NB4 (cell line): ENCODE results near the gene NDUFC2.

Experiments used
- CTCF ChIP-seq: IDR thresholded peaks from one replicate; pipeline ENCODE4 v1.5.1; 2012; ENCODE audit warnings: low read depth, low read length
- MAX ChIP-seq: IDR thresholded peaks from 2 replicates; pipeline ENCODE4 v1.6.1; 2011; ENCODE audit warnings: low read depth, low read length
- POLR2A ChIP-seq: IDR thresholded peaks from 2 replicates; pipeline ENCODE4 v1.6.1; 2011; ENCODE audit warnings: mild to moderate bottlenecking; ENCODE audit not compliant: insufficient read length; ENCODE audit errors: extremely low read depth

- no peak for TF ChIP-seq POLR2A
- TF ChIP-seq CTCF: no peak
- TF ChIP-seq MAX: no peak
These were observed 1.2 kb downstream of the NDUFC2 start for GRCh38 chr11:78078218-78079167.
